GM12891 (cell line): ENCODE results near the gene CRLF3.
A peak's percentile ranks its signal among the peaks of the same experiment; 100 is the strongest.
"Not testable (repeated sequence)": the region's sequence is repeated elsewhere in the genome, so short reads cannot be mapped to it uniquely, and the experiment has no call there.

Experiments used
- DNase-seq: peaks from one replicate; pipeline ENCODE4 v3.0.0; 2011; ENCODE audit warnings: low spot score; ENCODE audit not compliant: insufficient read length
- FAIRE-seq: peaks from 2 replicates; lab custom pipeline; 2011; peaks lifted over from hg19 to GRCh38; lab: Jason Lieb, UNC
- PAX5 ChIP-seq: IDR thresholded peaks from 2 replicates; pipeline ENCODE4 v1.6.1; 2011; ENCODE audit warnings: low read length, moderate library complexity, mild to moderate bottlenecking; ENCODE audit not compliant: insufficient read depth, severe bottlenecking
- POLR2A ChIP-seq: IDR thresholded peaks from 2 replicates; pipeline ENCODE4 v1.6.1; 2011; ENCODE audit warnings: low read depth, low read length, control low read depth
- POLR2AphosphoS5 ChIP-seq: IDR thresholded peaks from 2 replicates; pipeline ENCODE4 v1.6.1; 2011; ENCODE audit warnings: low read depth, low read length, control low read depth
- POU2F2 ChIP-seq: IDR thresholded peaks from 2 replicates; pipeline ENCODE4 v1.6.1; 2011; ENCODE audit warnings: low read depth, mild to moderate bottlenecking, control low read depth, low read length, moderate library complexity
- SPI1 ChIP-seq: IDR thresholded peaks from 2 replicates; pipeline ENCODE4 v1.6.1; 2011; ENCODE audit warnings: low read depth, low read length, control low read depth
- TAF1 ChIP-seq: IDR thresholded peaks from 2 replicates; pipeline ENCODE4 v1.6.1; 2011; ENCODE audit warnings: low read depth, low read length, control low read depth

CRLF3 gene

GRCh38 chr17:30831663-30832437 is 7.4 kb upstream of the CRLF3 start, which contains the start of gene ATAD5:
TSS of gene ATAD5 (plus strand) at chr17:30831966. CDS start at chr17:30832348, 382 bp downstream.
- peak; percentile 92 for FAIRE-seq
- peak; percentile 65 for DNase-seq
- TF ChIP-seq SPI1 = no peak
- TF ChIP-seq PAX5 = peak; percentile 86
- peak; percentile 54 for TF ChIP-seq POLR2AphosphoS5
- TF ChIP-seq POLR2A = peak; percentile 56; the same call in 1 of the 2 replicates
- peak; percentile 72; the same call in 1 of the 2 replicates for TF ChIP-seq POU2F2
- TF ChIP-seq TAF1 = no peak; the same call in 1 of the 2 replicates

GRCh38 chr17:30831257-30831656 is 6.8 kb upstream of the CRLF3 start:
- no peak for TF ChIP-seq POLR2AphosphoS5
- no peak for TF ChIP-seq TAF1
- TF ChIP-seq POLR2A = no peak
- TF ChIP-seq SPI1 = no peak
- TF ChIP-seq PAX5 = no peak
- no peak for TF ChIP-seq POU2F2
- no peak for FAIRE-seq
- DNase-seq = no peak

GRCh38 chr17:30829022-30829421 is 4.5 kb upstream of the CRLF3 start:
- no peak for TF ChIP-seq TAF1
- TF ChIP-seq POLR2A = no peak
- TF ChIP-seq POLR2AphosphoS5 = no peak
- TF ChIP-seq POU2F2 = no peak
- no peak for TF ChIP-seq PAX5
- TF ChIP-seq SPI1 = no peak
- FAIRE-seq = no peak
- no peak for DNase-seq

- TF ChIP-seq POU2F2 = no peak
- TF ChIP-seq POLR2AphosphoS5 = no peak
- TF ChIP-seq SPI1 = no peak
- no peak for TF ChIP-seq PAX5
- no peak for TF ChIP-seq POLR2A
- TF ChIP-seq TAF1 = no peak
- DNase-seq (no peak), FAIRE-seq (no peak)
Observed at GRCh38 chr17:30827082-30827481, 2.6 kb upstream of the CRLF3 start.

GRCh38 chr17:30824002-30824355 is 513 bp downstream of the CRLF3 start:
- TF ChIP-seq POU2F2 (no peak), POLR2A (no peak), TAF1 (no peak), SPI1 (no peak)
- FAIRE-seq (peak; percentile 23), DNase-seq (no peak)

- DNase-seq (no peak), FAIRE-seq (no peak)
- TF ChIP-seq POLR2A (no peak), SPI1 (no peak), TAF1 (no peak), PAX5 (no peak), POU2F2 (no peak), POLR2AphosphoS5 (no peak)
Observed at GRCh38 chr17:30823421-30823820, 1.1 kb downstream of the CRLF3 start.

GRCh38 chr17:30822919-30823318 is 1.6 kb downstream of the CRLF3 start:
- peak; percentile 67; the same call in 1 of the 2 replicates for TF ChIP-seq POU2F2
- DNase-seq = not testable (repeated sequence)

GRCh38 chr17:30821871-30822723 is 2.4 kb downstream of the CRLF3 start:
- TF ChIP-seq POLR2A = no peak
- no peak for TF ChIP-seq TAF1
- TF ChIP-seq POLR2AphosphoS5 = no peak
- TF ChIP-seq POU2F2 = no peak
- no peak for TF ChIP-seq SPI1
- no peak for TF ChIP-seq PAX5
- no peak for DNase-seq

More at GRCh38 chr17:30822919-30823318, 1.6 kb downstream of the CRLF3 start:
- peak; percentile 16 for FAIRE-seq

GRCh38 chr17:30819971-30820705 is 4.4 kb downstream of the CRLF3 start:
- FAIRE-seq (peak; percentile 35), DNase-seq (no peak)
- TF ChIP-seq POLR2AphosphoS5 (no peak), POLR2A (no peak), SPI1 (no peak), TAF1 (no peak), PAX5 (no peak), POU2F2 (no peak)

More at GRCh38 chr17:30821871-30822723, 2.4 kb downstream of the CRLF3 start:
- FAIRE-seq = no peak
